ENCODE results near the gene GATAD2A.

The GATAD2A gene

GRCh38 chr19:19475849-19476828 is 70.7 kb downstream of the GATAD2A start:
- no peak for TF ChIP-seq GATA2 (IDR thresholded peaks at IDR 0.05; ENCODE audit: low read depth, low read length)
- no peak for TF ChIP-seq GATA3 (IDR thresholded peaks at IDR 0.05; ENCODE audit: low read depth, low read length)

GRCh38 chr19:19477705-19478383 is 72.4 kb downstream of the GATAD2A start:
- TF ChIP-seq GATA2 (IDR thresholded peaks at IDR 0.05; ENCODE audit: low read depth, low read length) (no peak), GATA3 (IDR thresholded peaks at IDR 0.05; ENCODE audit: low read depth, low read length) (no peak)

GRCh38 chr19:19480688-19481087 is 75.2 kb downstream of the GATAD2A start:
- TF ChIP-seq GATA2 (IDR thresholded peaks at IDR 0.05; ENCODE audit: low read depth, low read length) (no peak), GATA3 (IDR thresholded peaks at IDR 0.05; ENCODE audit: low read depth, low read length) (no peak)

GRCh38 chr19:19482809-19483596 is 77.5 kb downstream of the GATAD2A start:
- TF ChIP-seq GATA3 (IDR thresholded peaks at IDR 0.05; ENCODE audit: low read depth, low read length) (no peak), GATA2 (IDR thresholded peaks at IDR 0.05; ENCODE audit: low read depth, low read length) (no peak)

GRCh38 chr19:19485161-19485997 is 79.9 kb downstream of the GATAD2A start:
- TF ChIP-seq GATA3 (IDR thresholded peaks at IDR 0.05; ENCODE audit: low read depth, low read length) (no peak), GATA2 (IDR thresholded peaks at IDR 0.05; ENCODE audit: low read depth, low read length) (no peak)

DNA sequence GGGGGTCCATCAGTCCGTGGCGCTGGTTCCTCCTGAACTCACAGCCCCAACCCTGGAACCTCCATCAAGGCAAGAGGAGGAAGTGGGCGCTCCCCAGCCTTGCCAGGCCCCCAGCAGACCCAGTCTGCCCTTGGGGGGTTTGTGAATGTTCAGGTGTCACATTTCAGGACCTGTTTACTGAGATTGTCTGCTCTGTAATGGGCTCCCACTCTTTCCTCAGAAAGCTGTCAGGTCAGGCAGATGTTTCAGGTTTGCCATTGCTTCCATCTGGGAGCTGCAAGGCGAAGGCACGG is 80.5 kb downstream of the GATAD2A start:
- TF ChIP-seq GATA2 (IDR thresholded peaks at IDR 0.05; ENCODE audit: low read depth, low read length) = no peak
- no peak for TF ChIP-seq GATA3 (IDR thresholded peaks at IDR 0.05; ENCODE audit: low read depth, low read length)

GRCh38 chr19:19486343-19487076 is 81.0 kb downstream of the GATAD2A start:
- TF ChIP-seq GATA2 (IDR thresholded peaks at IDR 0.05; ENCODE audit: low read depth, low read length) = no peak
- TF ChIP-seq GATA3 (IDR thresholded peaks at IDR 0.05; ENCODE audit: low read depth, low read length) = no peak

DNA sequence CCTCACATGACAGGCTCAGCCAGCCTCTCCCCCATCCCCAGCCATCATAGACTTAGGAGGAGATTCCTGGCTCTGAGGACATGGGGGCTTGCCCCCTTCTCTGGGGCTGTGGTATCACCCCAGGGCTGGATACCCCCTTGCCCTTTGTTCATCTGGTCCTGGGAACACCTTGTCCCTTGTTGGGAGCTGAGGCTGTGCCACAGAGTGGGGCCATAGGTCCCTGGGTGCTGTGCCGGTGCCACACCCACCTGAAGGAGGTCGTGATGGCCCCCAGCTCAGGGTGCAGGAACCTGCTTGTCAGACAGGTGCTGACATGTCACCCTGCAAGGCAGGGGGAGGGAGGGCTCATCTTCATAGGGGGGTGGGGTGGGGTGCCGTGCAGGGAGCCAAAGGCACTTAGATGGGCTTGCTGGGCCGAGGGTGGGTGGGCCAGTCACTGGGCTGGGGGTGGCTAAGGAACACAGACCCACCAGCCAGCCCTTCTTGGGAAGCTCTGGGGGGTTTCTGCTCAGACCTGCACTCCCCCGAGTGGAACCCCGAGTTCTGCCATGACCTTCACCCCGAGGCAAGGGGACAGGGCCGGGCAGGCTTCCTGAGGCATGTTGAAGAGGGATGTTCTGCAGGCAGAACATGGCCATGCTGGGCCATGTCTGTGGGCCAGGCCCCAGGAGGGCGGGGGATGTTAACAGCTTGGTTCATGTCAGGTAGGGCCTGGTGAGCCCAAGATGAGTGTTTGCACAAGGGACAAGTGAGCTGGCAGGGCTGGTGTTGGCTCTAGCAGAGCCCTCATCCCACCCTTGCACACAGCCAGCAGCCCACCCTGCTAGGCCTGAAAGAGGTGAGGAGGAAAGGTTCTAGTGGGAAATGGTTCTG is 81.8 kb downstream of the GATAD2A start:
- no peak for TF ChIP-seq GATA3 (IDR thresholded peaks at IDR 0.05; ENCODE audit: low read depth, low read length)
- TF ChIP-seq GATA2 (IDR thresholded peaks at IDR 0.05; ENCODE audit: low read depth, low read length) = no peak

GRCh38 chr19:19487950-19488874 is 82.7 kb downstream of the GATAD2A start:
- TF ChIP-seq GATA3 (IDR thresholded peaks at IDR 0.05; ENCODE audit: low read depth, low read length) (no peak), GATA2 (IDR thresholded peaks at IDR 0.05; ENCODE audit: low read depth, low read length) (no peak)

GRCh38 chr19:19488875-19489690 is 83.6 kb downstream of the GATAD2A start:
- TF ChIP-seq GATA2 (IDR thresholded peaks at IDR 0.05; ENCODE audit: low read depth, low read length) = no peak
- no peak for TF ChIP-seq GATA3 (IDR thresholded peaks at IDR 0.05; ENCODE audit: low read depth, low read length)

Data from SH-SY5Y (cell line).